PFSK-1 (cell line): ENCODE results near the gene EXTL1.

ENCODE experiments used
- FOXP2 ChIP-seq: optimal IDR thresholded peaks from 2 replicates; pipeline ENCODE3; 2011; ENCODE audit warnings: borderline replicate concordance, control low read depth, inconsistent platforms; ENCODE audit not compliant: insufficient read depth; ENCODE audit errors: extremely low read length, extremely low read depth
- POLR2AphosphoS5 ChIP-seq: IDR thresholded peaks from 2 replicates; pipeline ENCODE4 v1.6.1; 2012; ENCODE audit warnings: low read depth, mild to moderate bottlenecking, control low read depth, low read length, moderate library complexity
- REST ChIP-seq, 2 experiments: IDR thresholded peaks; 2 replicates each; pipeline versions ENCODE4 v1.6.1 to v1.8.0; 2011 to 2012; ENCODE audit warnings: low read depth in 2 of 2, low read length in 2 of 2, control low read depth in 1 of 2, inconsistent platforms in 1 of 2, mild to moderate bottlenecking in 1 of 2, moderate library complexity in 1 of 2; ENCODE audit not compliant: insufficient read depth in 1 of 2
- SIN3A ChIP-seq: IDR thresholded peaks from 2 replicates; pipeline ENCODE4 v1.6.1; 2012; ENCODE audit warnings: mild to moderate bottlenecking, low read length, moderate library complexity, borderline replicate concordance; ENCODE audit not compliant: insufficient read depth
- TAF1 ChIP-seq: IDR thresholded peaks from 2 replicates; pipeline ENCODE4 v1.6.1; 2012; ENCODE audit warnings: low read length, control low read depth, borderline replicate concordance; ENCODE audit not compliant: insufficient read depth

EXTL1 gene

GRCh38 chr1:25989440-25990234 is 31.9 kb upstream of the EXTL1 start:
- no peak for TF ChIP-seq REST (IDR thresholded peaks at IDR 0.05; ENCODE audit: insufficient read depth in 1 of 2, low read depth in 2 of 2, low read length in 2 of 2)
- no peak for TF ChIP-seq FOXP2
- no peak for TF ChIP-seq TAF1
- no peak for TF ChIP-seq SIN3A
- TF ChIP-seq POLR2AphosphoS5 = no peak

- TF ChIP-seq FOXP2 (no peak), REST (IDR thresholded peaks at IDR 0.05; ENCODE audit: insufficient read depth in 1 of 2, low read depth in 2 of 2, low read length in 2 of 2) (no peak), SIN3A (no peak), POLR2AphosphoS5 (no peak), TAF1 (no peak)
These were observed 31.3 kb upstream of the EXTL1 start for GRCh38 chr1:25990251-25990650.

GRCh38 chr1:25990702-25991395 is 30.7 kb upstream of the EXTL1 start:
- no peak for TF ChIP-seq POLR2AphosphoS5
- TF ChIP-seq SIN3A = no peak
- TF ChIP-seq TAF1 = no peak
- no peak for TF ChIP-seq FOXP2
- no peak for TF ChIP-seq REST (IDR thresholded peaks at IDR 0.05; ENCODE audit: insufficient read depth in 1 of 2, low read depth in 2 of 2, low read length in 2 of 2)

GRCh38 chr1:25991937-25992688 is 29.5 kb upstream of the EXTL1 start:
- TF ChIP-seq POLR2AphosphoS5 = no peak
- no peak for TF ChIP-seq SIN3A
- TF ChIP-seq REST (IDR thresholded peaks at IDR 0.05; ENCODE audit: insufficient read depth in 1 of 2, low read depth in 2 of 2, low read length in 2 of 2) = no peak
- TF ChIP-seq FOXP2 = no peak
- no peak for TF ChIP-seq TAF1
